Measurements from ENCODE around the gene HSD17B10. TPM values are rescaled to one million over a fixed set of nuclear protein-coding genes. Genes with fewer than 3 reads are reported as not detected.

The HSD17B10 gene
- total RNA-seq, 6 experiments from 2014 or later = 78.0 to 94.9 (median 79.0) TPM

GRCh38 chrX:53398216-53398615, 36.0 kb downstream of the HSD17B10 start:
- TF ChIP-seq CTCF (IDR thresholded peaks at IDR 0.05) = no peak
- DNase-seq = no peak
- Mint-ChIP-seq H3K4me1 (ENCODE audit: low read depth) (no peaks in the 10 kb centered on the region; the same call in 1 of the 2 replicates), H3K36me3 (ENCODE audit: low read depth) (peaks cover 11% of the 10 kb centered on the region), H3K4me3 (no peak overlapping the region), H3K27me3 (ENCODE audit: insufficient read depth) (no peaks in the 10 kb centered on the region), H3K9me3 (no peaks in the 10 kb centered on the region), H3K27ac (no peak overlapping the region)

GRCh38 chrX:53395605-53396298, 38.4 kb downstream of the HSD17B10 start:
- TF ChIP-seq CTCF (IDR thresholded peaks at IDR 0.05) = no peak
- Mint-ChIP-seq H3K36me3 (ENCODE audit: low read depth) (peaks cover 4% of the 10 kb centered on the region; the same call in 1 of the 2 replicates), H3K27me3 (ENCODE audit: insufficient read depth) (no peaks in the 10 kb centered on the region), H3K27ac (peak overlapping the region; percentile 36), H3K4me3 (no peak overlapping the region; the same call in 1 of the 2 replicates), H3K4me1 (ENCODE audit: low read depth) (no peaks in the 10 kb centered on the region; the same call in 1 of the 2 replicates), H3K9me3 (no peaks in the 10 kb centered on the region)
- no peak for DNase-seq

GRCh38 chrX:53383376-53384076, 50.6 kb downstream of the HSD17B10 start:
- H3K4me1 Mint-ChIP-seq (ENCODE audit: low read depth) = peaks cover 12% of the 10 kb centered on the region
- no peaks in the 10 kb centered on the region for H3K9me3 Mint-ChIP-seq
- no peak for TF ChIP-seq CTCF (IDR thresholded peaks at IDR 0.05)
- peak overlapping the region; percentile 53 for H3K27ac Mint-ChIP-seq
- DNase-seq = no peak
- no peak overlapping the region for H3K4me3 Mint-ChIP-seq
- no peaks in the 10 kb centered on the region; the same call in 1 of the 2 replicates for H3K27me3 Mint-ChIP-seq (ENCODE audit: insufficient read depth)
- peaks cover 5% of the 10 kb centered on the region; the same call in 1 of the 2 replicates for H3K36me3 Mint-ChIP-seq (ENCODE audit: low read depth)

Small RNAs within 50 kb of the gene (microRNA-seq; reads per million reads assigned to microRNA genes)
- not detected for gene MIR6857

Other genes starting within 250 kb of the HSD17B10 start
- 10 to 100 TPM; 57.9 to 65.9 (median 61.4) TPM for gene KDM5C, start 209.2 kb downstream of the HSD17B10 start, total RNA-seq (2021; fragmentation: NEBNext Ultra II Directional; extraction: Animal tissue kit (Norgen Biotek cat#: 25700))
- 10 to 100 TPM; 16.4 to 22.8 (median 20.0) TPM for gene IQSEC2, start 152.8 kb downstream of the HSD17B10 start, total RNA-seq (2021; fragmentation: NEBNext Ultra II Directional; extraction: Animal tissue kit (Norgen Biotek cat#: 25700))
- 10 to 100 TPM; 40.5 to 62.0 (median 58.4) TPM for gene SMC1A, start 11.7 kb downstream of the HSD17B10 start, total RNA-seq (2021; fragmentation: NEBNext Ultra II Directional; extraction: Animal tissue kit (Norgen Biotek cat#: 25700))
- under 1 TPM; 0.21 to 0.43 (median 0.36) TPM for gene RIBC1, start 11.5 kb downstream of the HSD17B10 start, total RNA-seq (2021; fragmentation: NEBNext Ultra II Directional; extraction: Animal tissue kit (Norgen Biotek cat#: 25700))